Testis (tissue), 2 donors: Measurements from ENCODE around the gene PAXX.

ENCODE experiments used
- POLR2A ChIP-seq: fragments of 450-650 bp; IDR thresholded peaks from one replicate; pipeline ENCODE4 v1.6.1; 2017; ENCODE audit warnings: antibody characterized with exemption, mild to moderate bottlenecking, moderate library complexity
- TF ChIP-seq, protein P1 (sequence below), 3 experiments: fragments of 450-650 bp in 2 of 3; fragments of 200-600 bp in 1 of 3; sonication (generic) in 1 of 3; IDR thresholded peaks; one replicate each; pipeline ENCODE4 v1.5.1; 2016 to 2019; ENCODE audit warnings: antibody characterized with exemption in 3 of 3, mild to moderate bottlenecking in 2 of 3, moderate library complexity in 1 of 3

GRCh38 chr9:136982232-136983051 lies 9.8 kb upstream of the PAXX start, which contains the start of gene LCNL1:
- TF ChIP-seq, protein P1, sequence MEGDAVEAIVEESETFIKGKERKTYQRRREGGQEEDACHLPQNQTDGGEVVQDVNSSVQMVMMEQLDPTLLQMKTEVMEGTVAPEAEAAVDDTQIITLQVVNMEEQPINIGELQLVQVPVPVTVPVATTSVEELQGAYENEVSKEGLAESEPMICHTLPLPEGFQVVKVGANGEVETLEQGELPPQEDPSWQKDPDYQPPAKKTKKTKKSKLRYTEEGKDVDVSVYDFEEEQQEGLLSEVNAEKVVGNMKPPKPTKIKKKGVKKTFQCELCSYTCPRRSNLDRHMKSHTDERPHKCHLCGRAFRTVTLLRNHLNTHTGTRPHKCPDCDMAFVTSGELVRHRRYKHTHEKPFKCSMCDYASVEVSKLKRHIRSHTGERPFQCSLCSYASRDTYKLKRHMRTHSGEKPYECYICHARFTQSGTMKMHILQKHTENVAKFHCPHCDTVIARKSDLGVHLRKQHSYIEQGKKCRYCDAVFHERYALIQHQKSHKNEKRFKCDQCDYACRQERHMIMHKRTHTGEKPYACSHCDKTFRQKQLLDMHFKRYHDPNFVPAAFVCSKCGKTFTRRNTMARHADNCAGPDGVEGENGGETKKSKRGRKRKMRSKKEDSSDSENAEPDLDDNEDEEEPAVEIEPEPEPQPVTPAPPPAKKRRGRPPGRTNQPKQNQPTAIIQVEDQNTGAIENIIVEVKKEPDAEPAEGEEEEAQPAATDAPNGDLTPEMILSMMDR (IDR thresholded peaks at IDR 0.05) = no peak
- no peak for TF ChIP-seq POLR2A
